HG03469 (cell line): ENCODE data around the gene ACE2.

Experiments
- ATAC-seq: cut with Tn5 transposase; IDR thresholded peaks from one replicate; pipeline ENCODE4 v1.9.1; 2021; ENCODE audit warnings: mild to moderate bottlenecking, moderate library complexity, moderate number of reproducible peaks; ENCODE audit not compliant: unreplicated experiment

ACE2 gene

GRCh38 chrX:15576019-15576418 lies 24.7 kb downstream of the ACE2 start:
- ATAC-seq, result no peak

GRCh38 chrX:15574017-15574416 lies 26.7 kb downstream of the ACE2 start:
- ATAC-seq, result no peak

GRCh38 chrX:15570145-15570544 lies 30.6 kb downstream of the ACE2 start:
- ATAC-seq, result no peak

GRCh38 chrX:15567886-15568616 lies 32.7 kb downstream of the ACE2 start:
- ATAC-seq, result no peak

- ATAC-seq, result no peak
These were observed 33.5 kb downstream of the ACE2 start for GRCh38 chrX:15567267-15567666.

- ATAC-seq, result no peak
These were observed 34.5 kb downstream of the ACE2 start for GRCh38 chrX:15566244-15566643.

- no peak for ATAC-seq
These were observed 35.7 kb downstream of the ACE2 start for GRCh38 chrX:15564981-15565579.

- ATAC-seq, result no peak
These were observed 37.7 kb downstream of the ACE2 start for GRCh38 chrX:15563056-15563455.

GRCh38 chrX:15560924-15561323 lies 39.8 kb downstream of the ACE2 start:
- ATAC-seq, result no peak

- ATAC-seq, result no peak
These were observed 41.5 kb downstream of the ACE2 start for GRCh38 chrX:15559227-15559626.

GRCh38 chrX:15549189-15550012 lies 51.4 kb downstream of the ACE2 start:
- no peak for ATAC-seq

GRCh38 chrX:15547356-15547755 lies 53.4 kb downstream of the ACE2 start:
- no peak for ATAC-seq

- ATAC-seq, result no peak
These were observed 54.0 kb downstream of the ACE2 start for GRCh38 chrX:15546745-15547144.

- ATAC-seq, result no peak
These were observed 70.4 kb downstream of the ACE2 start for GRCh38 chrX:15530318-15530717.

GRCh38 chrX:15529165-15529564 lies 71.6 kb downstream of the ACE2 start:
- no peak for ATAC-seq

GRCh38 chrX:15525664-15526416 lies 74.9 kb downstream of the ACE2 start:
- ATAC-seq, result no peak

- no peak for ATAC-seq
These were observed 76.3 kb downstream of the ACE2 start for GRCh38 chrX:15524417-15524816.

- no peak for ATAC-seq
These were observed 77.7 kb downstream of the ACE2 start for GRCh38 chrX:15523088-15523487.

- ATAC-seq, result no peak
These were observed 78.3 kb downstream of the ACE2 start for GRCh38 chrX:15522464-15522863.

- no peak for ATAC-seq
These were observed 84.8 kb downstream of the ACE2 start for GRCh38 chrX:15515931-15516330.

GRCh38 chrX:15514279-15514678 lies 86.5 kb downstream of the ACE2 start:
- no peak for ATAC-seq
